Right atrium auricular region (tissue), 2 donors: ENCODE results near the gene CRYL1. TPM values are rescaled to one million over a fixed set of nuclear protein-coding genes. Genes with fewer than 3 reads are reported as not detected.

Experiments
- DNase-seq: peaks from one replicate; pipeline ENCODE4 v3.0.0-alpha.2; 2019; ENCODE audit warnings: low spot score
- H3K27ac ChIP-seq, 2 donors: fragments of 200-600 bp; sonication (generic); 1 replicate in 1 of 2; 2 replicates in 1 of 2; pipeline ENCODE4 v1.5.1; 2016 to 2019
- H3K27me3 ChIP-seq, 2 donors: fragments of 200-600 bp; sonication (generic); one replicate each; pipeline versions ENCODE4 v1.5.1 to v1.6.0; 2017 to 2019
- H3K36me3 ChIP-seq: fragments of 200-600 bp; sonication (generic); one replicate; pipeline ENCODE4 v1.5.1; 2016
- H3K4me1 ChIP-seq, 2 donors: fragments of 200-600 bp; sonication (generic); one replicate each; pipeline versions ENCODE4 v1.5.1 to v1.6.0; 2017 to 2019
- H3K4me3 ChIP-seq, 2 donors: fragments of 200-600 bp; sonication (generic); 1 replicate in 1 of 2; 2 replicates in 1 of 2; pipeline ENCODE4 v1.5.1; 2017 to 2019; ENCODE audit warnings: mild to moderate bottlenecking in 1 of 2, moderate library complexity in 1 of 2
- H3K9me3 ChIP-seq, 2 donors: fragments of 200-600 bp; sonication (generic); one replicate each; pipeline ENCODE4 v1.5.1; 2019
- total RNA-seq, 2 donors: library from RNA; depleted of rRNA; stranded (reverse); fragments of >200 nt; gene quantifications; one replicate each; pipeline ENCODE4 v1.1.0, GENCODE V29; 2016
- TF ChIP-seq, protein P1 (sequence below), 2 donors: fragments of 200-600 bp; sonication (generic); IDR thresholded peaks; one replicate each; pipeline ENCODE4 v1.5.1; 2019; ENCODE audit warnings: antibody characterized with exemption in 2 of 2

CRYL1 gene
- total RNA-seq, 2 donors from 2014 or later, result 26.5 to 27.9 TPM

DNA sequence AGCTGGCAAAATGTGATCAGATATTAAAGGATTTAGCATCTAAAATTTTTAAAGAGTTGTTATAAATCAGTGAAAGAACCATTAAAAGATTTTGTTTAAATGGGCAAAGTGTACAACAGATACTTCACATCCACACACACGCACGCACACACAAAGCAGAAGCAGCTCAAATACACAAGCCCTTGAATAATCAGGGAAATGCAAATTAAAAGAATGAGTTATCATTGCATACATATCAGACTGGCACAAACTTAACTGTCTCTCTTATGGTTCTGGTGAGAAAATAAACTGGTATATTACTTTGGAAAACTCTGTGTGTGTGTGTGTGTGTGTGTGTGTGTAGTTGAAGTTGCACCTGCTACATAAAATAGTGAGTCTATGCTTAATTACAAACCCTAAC is 59.3 kb downstream of the CRYL1 start:
- TF ChIP-seq, protein P1, sequence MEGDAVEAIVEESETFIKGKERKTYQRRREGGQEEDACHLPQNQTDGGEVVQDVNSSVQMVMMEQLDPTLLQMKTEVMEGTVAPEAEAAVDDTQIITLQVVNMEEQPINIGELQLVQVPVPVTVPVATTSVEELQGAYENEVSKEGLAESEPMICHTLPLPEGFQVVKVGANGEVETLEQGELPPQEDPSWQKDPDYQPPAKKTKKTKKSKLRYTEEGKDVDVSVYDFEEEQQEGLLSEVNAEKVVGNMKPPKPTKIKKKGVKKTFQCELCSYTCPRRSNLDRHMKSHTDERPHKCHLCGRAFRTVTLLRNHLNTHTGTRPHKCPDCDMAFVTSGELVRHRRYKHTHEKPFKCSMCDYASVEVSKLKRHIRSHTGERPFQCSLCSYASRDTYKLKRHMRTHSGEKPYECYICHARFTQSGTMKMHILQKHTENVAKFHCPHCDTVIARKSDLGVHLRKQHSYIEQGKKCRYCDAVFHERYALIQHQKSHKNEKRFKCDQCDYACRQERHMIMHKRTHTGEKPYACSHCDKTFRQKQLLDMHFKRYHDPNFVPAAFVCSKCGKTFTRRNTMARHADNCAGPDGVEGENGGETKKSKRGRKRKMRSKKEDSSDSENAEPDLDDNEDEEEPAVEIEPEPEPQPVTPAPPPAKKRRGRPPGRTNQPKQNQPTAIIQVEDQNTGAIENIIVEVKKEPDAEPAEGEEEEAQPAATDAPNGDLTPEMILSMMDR (IDR thresholded peaks at IDR 0.05), result no peak
- DNase-seq, result no peak
- no peaks in the 10 kb centered on the region for H3K27me3 ChIP-seq

DNA sequence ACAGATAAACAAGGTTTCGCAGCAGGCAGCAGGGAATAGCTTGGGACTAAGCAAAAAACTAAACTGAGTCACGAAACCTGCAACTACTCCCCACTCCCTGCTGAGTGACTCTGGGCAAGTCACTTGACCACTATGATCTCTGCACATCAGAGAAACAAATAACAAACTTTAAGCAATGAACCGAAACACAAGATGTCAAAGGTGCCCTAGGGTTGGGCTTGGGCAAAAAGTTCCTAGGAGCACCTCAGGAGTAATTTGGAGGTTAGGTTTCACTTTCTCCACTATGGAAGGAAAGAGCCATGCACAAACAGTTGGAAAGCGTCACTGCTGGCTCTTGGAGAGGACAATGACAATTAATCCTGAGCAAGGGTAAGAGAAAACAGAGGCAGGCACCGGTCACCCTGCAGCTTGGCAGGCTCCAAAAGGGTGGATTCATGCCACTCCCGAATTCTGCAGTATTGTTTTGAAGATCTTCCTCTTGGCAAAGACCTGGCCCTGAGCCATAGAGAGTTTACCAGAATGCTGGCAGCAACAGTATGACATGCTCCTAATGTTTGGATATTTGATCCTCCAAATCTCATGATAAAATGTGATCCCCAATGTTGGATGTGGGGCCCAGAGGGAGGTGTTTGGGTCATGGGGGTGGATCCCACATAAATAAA is 60.3 kb downstream of the CRYL1 start:
- H3K27ac ChIP-seq, result peak overlapping the region; percentile 40 to 73
- no peak overlapping the region for H3K4me3 ChIP-seq
- H3K9me3 ChIP-seq, result no peaks in the 10 kb centered on the region
- no peaks in the 10 kb centered on the region for H3K27me3 ChIP-seq
- H3K36me3 ChIP-seq, result no peaks in the 10 kb centered on the region
- peaks cover 0 to 23% of the 10 kb centered on the region in 2 donors for H3K4me1 ChIP-seq
- TF ChIP-seq, protein P1 (IDR thresholded peaks at IDR 0.05), result no peak
- no peak for DNase-seq

More for the DNA sequence above, 59.3 kb downstream of the CRYL1 start:
- H3K4me3 ChIP-seq, result no peak overlapping the region
- peaks cover 0 to 23% of the 10 kb centered on the region in 2 donors for H3K4me1 ChIP-seq
- no peaks in the 10 kb centered on the region for H3K36me3 ChIP-seq
- H3K9me3 ChIP-seq, result no peaks in the 10 kb centered on the region
- H3K27ac ChIP-seq, result peak overlapping the region in 1 of 2 donors; percentile 73

DNA sequence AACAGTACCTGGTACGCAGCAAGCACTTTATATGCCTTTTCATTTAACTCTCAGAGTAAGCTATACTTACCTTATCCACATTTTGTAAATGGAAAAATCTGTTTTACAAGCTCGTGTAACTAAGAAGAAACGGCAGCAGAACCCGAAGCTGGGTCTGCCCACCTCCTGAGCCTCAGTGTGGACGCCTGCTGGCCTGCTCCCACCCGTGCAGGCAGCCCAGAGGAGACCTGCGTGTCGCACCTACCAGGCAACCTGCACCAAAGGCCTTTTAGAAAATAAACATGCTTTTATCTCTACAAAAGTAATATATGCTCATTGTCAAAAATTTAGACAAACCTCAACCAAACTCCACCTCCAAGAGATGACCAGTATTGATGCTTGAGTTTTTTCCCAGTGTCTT is 62.7 kb downstream of the CRYL1 start:
- Histone ChIP-seq H3K4me1 (peaks cover 0 to 26% of the 10 kb centered on the region in 2 donors), H3K4me3 (no peak overlapping the region), H3K27ac (peak overlapping the region; percentile 58 to 84), H3K9me3 (no peaks in the 10 kb centered on the region), H3K27me3 (no peaks in the 10 kb centered on the region), H3K36me3 (no peaks in the 10 kb centered on the region)
- TF ChIP-seq, protein P1 (IDR thresholded peaks at IDR 0.05), result no peak
- no peak for DNase-seq

DNA sequence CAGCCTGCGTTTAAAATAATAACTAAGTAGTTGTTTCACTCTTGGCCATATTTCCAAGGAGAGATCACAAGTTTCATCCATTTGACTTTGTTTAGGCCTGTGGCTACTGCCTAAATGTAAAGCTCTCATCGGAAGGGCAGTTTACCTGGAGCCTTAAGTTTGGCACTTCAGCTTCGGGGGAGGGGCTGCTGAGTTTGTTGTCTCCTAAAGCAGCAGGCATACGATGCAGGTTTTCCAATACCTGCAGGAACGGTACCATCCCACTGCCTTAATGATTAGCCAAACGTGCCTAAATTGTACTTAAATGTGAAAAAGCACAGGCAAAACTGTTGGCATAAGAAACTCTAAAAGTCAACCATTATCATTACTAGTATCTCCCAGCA is 63.1 kb downstream of the CRYL1 start:
- Histone ChIP-seq H3K4me1 (peaks cover 0 to 28% of the 10 kb centered on the region in 2 donors), H3K4me3 (no peak overlapping the region), H3K36me3 (no peaks in the 10 kb centered on the region), H3K27ac (peak overlapping the region; percentile 58 to 84), H3K9me3 (no peaks in the 10 kb centered on the region), H3K27me3 (no peaks in the 10 kb centered on the region)
- no peak for DNase-seq
- TF ChIP-seq, protein P1 (IDR thresholded peaks at IDR 0.05), result no peak

DNA sequence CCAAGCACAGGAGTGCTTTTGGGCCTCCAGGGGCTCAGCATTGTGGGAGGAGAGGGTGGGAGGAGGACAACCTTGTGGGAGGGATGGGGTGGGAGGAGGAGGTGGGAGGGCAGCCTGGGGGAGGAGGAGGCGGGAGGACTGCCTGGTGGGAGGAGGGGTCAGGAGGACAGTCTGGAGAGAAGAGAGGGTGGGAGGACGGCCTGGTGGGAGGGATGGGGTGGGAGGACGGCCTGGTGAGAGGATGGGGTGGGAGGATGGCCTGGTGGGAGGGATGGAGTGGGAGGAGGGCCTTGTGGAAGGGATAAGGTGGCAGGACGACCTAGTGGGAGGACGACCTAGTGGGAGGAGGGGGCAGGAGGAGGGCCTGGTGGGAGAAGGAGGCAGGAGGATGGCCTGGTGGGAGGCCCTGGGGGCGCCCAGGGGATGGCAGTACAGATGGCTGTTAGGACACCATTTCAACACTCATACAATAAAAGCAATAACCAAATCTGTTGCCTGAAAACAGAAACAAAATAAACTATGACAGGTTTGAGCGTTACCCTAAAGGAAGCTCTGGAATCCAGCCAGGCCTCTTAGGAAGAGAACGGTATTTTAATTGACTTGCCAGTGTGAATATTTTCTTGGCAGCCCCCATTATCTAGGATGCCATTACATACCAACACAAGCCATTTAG is 63.7 kb downstream of the CRYL1 start:
- no peak for DNase-seq
- peak overlapping the region; percentile 58 to 84 for H3K27ac ChIP-seq

More for the DNA sequence above, 63.7 kb downstream of the CRYL1 start:
- Histone ChIP-seq H3K9me3 (no peaks in the 10 kb centered on the region), H3K27me3 (no peaks in the 10 kb centered on the region), H3K4me1 (peaks cover 0 to 31% of the 10 kb centered on the region in 2 donors), H3K36me3 (no peaks in the 10 kb centered on the region), H3K4me3 (no peak overlapping the region)
- TF ChIP-seq, protein P1 (IDR thresholded peaks at IDR 0.05), result no peak
